HG03354 (cell line): ENCODE data around the gene PHACTR4.
"Not testable (repeated sequence)": the region's sequence is repeated elsewhere in the genome, so short reads cannot be mapped to it uniquely, and the experiment has no call there.

Source experiments
- ATAC-seq: cut with Tn5 transposase; IDR thresholded peaks from one replicate; pipeline ENCODE4 v1.9.1; 2021; ENCODE audit warnings: mild to moderate bottlenecking; ENCODE audit not compliant: unreplicated experiment, poor library complexity, severe bottlenecking

Gene PHACTR4

GRCh38 chr1:28517649-28517999 lies 148.1 kb downstream of the PHACTR4 start:
- peak; percentile 8 for ATAC-seq

DNA sequence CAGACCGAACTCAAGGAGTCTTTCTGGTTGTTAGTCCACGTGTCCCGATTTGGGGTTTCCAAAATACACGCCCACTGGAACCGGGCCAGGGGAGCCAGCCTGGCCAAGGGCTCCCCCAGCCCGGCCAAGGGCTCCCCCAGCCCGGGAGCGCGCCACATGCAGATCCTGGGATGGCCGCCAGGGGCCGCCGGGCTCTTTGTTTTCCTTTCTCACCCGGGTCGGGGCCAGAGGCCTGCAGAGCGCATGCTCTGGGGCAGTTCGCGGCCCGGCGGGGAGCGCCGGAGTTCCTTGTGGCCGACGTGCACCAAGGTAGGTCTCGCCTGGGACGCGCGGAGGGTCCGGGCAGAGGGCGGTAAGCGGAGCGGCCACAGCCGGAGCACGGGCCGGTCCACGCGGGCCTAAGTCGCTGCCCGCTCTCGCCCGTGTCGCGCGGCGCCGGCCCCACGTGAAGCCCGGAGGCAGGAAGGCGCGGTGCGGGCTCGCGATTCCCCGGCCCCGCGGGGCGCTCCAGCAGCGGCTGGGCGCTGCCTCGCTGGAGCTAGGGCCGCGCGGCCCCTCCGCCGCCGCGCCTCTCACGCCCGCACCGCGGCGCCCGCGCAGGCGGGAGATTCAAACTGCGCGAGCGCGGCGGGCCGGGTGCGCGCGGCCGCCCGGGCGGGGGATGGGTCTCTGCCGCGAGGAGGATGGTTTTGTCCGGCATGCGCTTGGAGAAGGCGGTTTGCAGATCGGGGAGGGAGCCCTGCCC lies 148.6 kb downstream of the PHACTR4 start:
- ATAC-seq: peak; percentile 79

- no peak for ATAC-seq
These were observed 149.3 kb downstream of the PHACTR4 start for GRCh38 chr1:28518745-28519341.

DNA sequence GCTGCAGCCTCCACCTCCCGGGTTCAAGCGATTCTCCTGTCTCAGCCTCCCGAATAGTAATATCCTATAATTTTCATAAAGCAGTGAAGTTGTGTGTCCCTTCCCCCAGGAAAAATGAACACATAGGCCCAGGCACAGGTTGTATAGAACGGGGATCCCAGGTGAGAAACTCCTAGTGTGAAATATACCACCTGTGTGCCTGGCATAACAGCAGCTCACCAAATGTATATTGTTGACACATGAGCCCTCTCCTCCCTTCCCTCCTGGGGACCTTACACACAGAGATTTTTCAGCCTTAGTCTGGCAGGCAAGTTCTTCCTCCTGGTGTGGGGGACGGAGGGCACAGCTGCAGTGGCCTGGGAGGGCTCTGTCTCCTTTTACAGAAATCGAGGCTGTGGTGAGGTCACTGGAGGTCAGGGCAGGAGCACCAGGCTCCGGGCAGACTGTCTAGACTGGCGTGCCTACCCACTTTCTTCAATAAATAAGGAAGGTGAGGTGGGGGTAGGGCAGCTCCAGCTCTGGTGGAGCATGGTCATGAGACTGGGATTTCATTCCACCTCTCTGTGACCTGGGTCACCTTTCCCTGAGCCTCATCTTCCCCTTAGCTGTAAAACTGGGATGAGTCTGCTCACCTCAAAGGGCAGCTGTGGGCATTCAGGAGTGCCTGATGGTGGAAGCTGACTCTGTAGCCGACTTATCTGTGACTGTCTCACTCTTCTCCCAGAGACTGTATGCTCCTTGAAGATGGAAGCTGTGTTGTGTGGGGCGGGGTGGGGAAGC lies 150.6 kb downstream of the PHACTR4 start:
- ATAC-seq: no peak

- ATAC-seq: not testable (repeated sequence)
These were observed 151.3 kb downstream of the PHACTR4 start for GRCh38 chr1:28520796-28521195.

DNA sequence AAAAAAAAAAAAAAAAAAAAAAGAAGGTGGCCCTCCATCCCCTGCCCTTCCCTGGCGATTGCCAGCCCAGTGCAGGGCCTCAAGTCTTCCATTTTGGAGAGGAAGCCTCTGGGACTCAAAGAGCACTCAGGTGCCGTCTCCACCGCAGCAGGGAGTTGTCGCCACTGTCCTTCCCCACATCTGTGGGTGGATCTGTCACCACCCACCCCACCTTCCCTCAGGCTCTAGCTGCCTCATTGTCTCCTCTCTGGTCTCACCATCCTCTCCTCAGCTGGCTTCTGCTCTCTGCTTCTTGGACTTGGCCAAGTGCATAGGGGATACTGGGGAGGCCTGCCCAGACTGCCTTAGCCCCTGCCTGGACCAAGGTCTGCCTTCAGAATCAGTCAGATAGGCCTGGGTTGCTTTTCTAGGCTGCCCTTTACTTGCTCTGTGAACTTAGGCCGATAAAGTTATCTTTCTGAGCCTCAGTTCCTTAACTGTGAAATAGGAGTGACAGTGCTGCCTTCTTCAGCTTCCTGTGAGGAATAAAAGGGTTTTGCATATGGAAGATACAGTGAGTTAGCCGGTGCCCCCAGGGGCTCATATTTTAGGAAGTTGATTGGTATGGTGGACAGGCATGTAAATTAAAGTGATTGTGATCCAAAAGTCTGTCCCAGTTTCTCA lies 152.1 kb downstream of the PHACTR4 start:
- no peak for ATAC-seq

- not testable (repeated sequence) for ATAC-seq
These were observed 153.0 kb downstream of the PHACTR4 start for GRCh38 chr1:28522537-28522936.

DNA sequence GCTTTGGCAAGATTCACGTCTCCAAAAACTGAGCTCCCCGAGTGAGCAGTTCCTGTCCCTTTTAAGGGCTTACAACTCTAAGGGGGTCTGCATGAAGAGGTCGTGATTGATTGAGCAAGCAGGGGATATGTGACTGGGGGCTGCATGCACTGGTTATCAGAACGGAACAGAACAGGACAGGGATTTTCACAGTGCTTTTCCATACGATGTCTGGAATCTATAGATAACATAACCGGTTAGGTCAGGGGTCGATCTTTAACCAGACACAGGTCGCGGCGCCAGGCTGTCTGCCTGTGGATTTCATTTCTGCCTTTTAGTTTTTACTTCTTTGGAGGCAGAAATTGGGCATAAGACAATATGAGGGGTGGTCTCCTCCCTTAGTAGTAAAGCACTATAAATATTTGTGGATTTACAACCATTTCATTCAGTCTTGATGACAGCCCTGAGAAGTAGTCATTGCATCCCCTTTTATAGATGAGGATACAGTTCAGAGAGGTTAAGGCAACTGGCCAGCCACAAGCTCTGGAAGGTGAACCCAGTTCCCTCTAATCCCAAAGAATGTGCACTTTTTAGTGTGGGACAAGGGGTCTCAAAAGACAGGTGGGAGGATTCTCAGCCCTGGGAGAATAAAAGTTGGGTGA lies 155.6 kb downstream of the PHACTR4 start:
- not testable (repeated sequence) for ATAC-seq

- ATAC-seq: no peak
These were observed 157.3 kb downstream of the PHACTR4 start for GRCh38 chr1:28526886-28527285.

GRCh38 chr1:28530456-28530855 lies 160.9 kb downstream of the PHACTR4 start:
- no peak for ATAC-seq

GRCh38 chr1:28534671-28535070 lies 165.1 kb downstream of the PHACTR4 start:
- no peak for ATAC-seq

DNA sequence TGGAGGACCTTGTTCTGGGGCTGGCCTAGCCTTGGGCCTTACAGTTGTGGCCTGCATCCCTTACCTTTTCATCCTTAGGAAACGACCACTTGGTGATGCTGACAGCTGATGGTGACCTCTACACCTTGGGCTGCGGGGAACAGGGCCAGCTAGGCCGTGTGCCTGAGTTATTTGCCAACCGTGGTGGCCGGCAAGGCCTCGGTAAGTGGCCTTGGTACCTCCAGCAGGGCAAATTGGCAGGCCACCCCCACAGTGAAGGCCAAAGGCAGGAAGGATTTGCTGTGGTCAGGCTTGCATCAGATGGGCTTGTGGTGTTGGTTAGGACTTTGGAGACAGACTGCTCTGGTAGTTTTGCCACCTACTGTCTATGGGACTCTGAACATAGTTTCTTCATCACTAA lies 165.6 kb downstream of the PHACTR4 start:
- no peak for ATAC-seq

DNA sequence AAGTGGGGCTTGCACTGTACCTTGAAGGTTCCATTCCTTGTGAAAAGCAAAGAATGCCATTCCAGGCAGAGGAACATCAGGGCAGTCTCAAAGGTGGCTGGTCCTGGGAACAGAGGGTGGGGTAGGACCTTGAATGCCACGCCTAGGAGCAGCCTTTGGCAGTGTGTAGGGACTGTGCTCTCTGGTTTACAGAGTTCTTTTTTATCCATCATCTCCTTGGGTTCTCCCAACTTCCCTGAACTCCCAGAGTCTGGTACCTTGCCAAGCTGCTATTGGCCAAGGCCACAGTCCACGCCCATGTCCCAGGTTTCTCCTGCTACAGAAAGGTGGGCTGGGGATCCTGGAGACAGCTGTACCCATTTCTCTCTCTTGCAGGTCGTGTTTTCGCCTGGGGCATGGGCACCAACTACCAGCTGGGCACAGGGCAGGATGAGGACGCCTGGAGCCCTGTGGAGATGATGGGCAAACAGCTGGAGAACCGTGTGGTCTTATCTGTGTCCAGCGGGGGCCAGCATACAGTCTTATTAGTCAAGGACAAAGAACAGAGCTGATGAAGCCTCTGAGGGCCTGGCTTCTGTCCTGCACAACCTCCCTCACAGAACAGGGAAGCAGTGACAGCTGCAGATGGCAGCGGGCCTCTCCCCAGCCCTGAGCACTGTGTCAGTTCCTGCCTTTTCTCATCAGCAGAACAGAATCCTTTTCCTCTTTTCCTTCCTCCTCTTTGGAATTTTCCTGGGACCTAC lies 168.1 kb downstream of the PHACTR4 start:
- no peak for ATAC-seq

DNA sequence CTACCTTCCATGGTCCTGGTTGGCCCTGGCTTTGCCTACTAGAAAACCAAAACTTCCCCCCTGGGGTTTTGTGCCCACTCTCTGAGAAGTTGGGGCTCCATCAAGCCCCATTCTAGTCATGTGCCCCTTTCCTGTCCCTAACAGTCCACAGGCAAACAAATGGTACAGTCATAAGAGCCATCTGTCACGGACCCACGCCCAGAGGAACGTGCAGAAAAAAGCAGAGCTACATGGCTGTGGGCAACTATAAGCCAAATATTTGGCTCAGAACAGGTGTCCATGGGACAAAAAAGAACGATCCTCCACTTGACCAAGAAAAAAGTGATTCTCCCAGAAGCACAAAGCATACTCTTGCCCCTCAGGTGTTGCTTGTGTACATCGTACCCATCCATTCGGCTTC lies 168.7 kb downstream of the PHACTR4 start:
- no peak for ATAC-seq

DNA sequence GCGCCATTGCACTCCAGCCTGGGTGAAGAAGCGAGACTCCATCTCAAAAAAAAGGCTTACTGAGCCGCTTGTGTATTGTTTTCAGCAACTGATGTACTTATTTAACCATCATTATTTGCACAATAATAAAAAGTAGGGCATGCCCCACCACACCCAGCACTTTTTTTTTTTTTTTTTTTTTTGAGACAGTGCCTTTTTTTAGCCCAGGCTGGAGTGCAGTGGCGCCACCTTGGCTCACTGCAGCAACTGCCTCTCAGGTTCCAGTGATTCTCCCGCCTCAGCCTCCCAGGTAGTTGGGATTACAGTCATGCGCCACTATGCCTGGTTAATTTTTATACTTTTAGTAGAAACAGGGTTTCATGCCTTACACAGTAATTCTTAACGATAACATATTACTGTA lies 171.1 kb downstream of the PHACTR4 start:
- ATAC-seq: no peak

DNA sequence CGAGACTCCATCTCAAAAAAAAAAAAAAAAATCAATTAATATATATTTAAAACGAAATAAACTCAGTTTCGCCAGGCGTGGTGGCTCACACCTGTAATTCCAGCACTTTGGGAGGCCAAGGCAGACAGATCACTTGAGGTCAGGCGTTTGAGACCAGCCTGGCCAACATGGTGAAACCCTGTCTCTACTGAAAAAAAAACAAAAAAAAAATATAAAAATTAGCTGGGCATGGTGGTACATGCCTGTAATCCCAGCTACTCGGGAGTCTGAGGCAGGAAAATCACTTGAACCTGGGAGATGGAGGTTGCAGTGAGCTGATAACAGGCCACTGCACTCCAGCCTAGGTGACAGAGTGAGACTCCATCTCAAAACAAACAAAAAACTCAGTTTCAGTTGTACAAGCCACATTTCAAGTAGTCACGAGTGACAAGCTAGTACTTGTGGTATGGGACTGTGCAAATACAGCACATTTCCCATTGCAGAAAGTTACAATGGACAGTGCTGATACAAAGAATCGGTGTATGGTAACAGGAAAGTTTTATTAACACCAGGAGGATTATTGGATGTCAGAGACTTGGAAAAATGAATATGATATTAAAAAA lies 172.0 kb downstream of the PHACTR4 start:
- not testable (repeated sequence) for ATAC-seq

GRCh38 chr1:28545246-28545628 lies 175.7 kb downstream of the PHACTR4 start:
- ATAC-seq: no peak

DNA sequence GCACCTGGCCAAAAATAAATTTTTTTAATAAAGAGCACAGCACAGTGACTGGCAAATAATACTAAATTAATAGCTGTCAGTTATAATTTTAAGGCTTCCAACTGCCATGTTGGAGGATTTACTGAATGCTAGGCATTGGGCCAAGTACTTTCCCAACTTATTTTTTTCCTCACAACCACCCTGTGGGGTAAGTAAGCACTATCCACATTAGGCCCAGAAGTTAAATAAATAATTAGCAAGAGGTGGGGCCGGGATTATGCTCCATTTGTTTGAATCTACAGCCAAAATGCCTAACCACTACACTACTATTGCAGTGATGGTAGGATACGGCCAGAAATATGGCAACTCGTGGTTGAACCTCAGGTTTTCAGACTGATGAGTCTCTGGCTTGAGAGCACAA lies 178.8 kb downstream of the PHACTR4 start:
- no peak for ATAC-seq
